HL-60 (cell line): Measurements from ENCODE around the gene ITSN1.

ENCODE experiments used
- CTCF ChIP-seq: IDR thresholded peaks from one replicate; pipeline ENCODE4 v1.5.1; 2011; ENCODE audit warnings: low read length, control low read depth, inconsistent platforms; ENCODE audit not compliant: insufficient read depth
- POLR2AphosphoS5 ChIP-seq: IDR thresholded peaks from 2 replicates; pipeline ENCODE4 v1.6.1; 2012; ENCODE audit warnings: low read depth

GRCh38 chr21:33937146-33937545 lies 294.8 kb downstream of the ITSN1 start:
- TF ChIP-seq CTCF (no peak), POLR2AphosphoS5 (no peak)
